Lung microvascular endothelial cell (primary cell): ENCODE measurements around the gene EEF1AKMT3. TPM values are rescaled to one million over a fixed set of nuclear protein-coding genes. Genes with fewer than 3 reads are reported as not detected.

Experiments used
- DNase-seq, 2 donors: peaks; one replicate each; pipeline versions ENCODE4 v3.0.0 to v3.0.0-alpha.2; 2010; ENCODE audit warnings: low read depth in 2 of 2
- total RNA-seq: library from RNA; depleted of rRNA; stranded (reverse); fragments of >200 nt; gene quantifications from 2 replicates; pipeline ENCODE4 v1.2.1, GENCODE V29; 2014

The EEF1AKMT3 gene
- total RNA-seq, 1 donor from 2014 or later = 5.0 TPM

- no peak for DNase-seq
Observed at GRCh38 chr12:57750561-57751431, 21.6 kb upstream of the EEF1AKMT3 start.

GRCh38 chr12:57751432-57751787, 21.0 kb upstream of the EEF1AKMT3 start:
- DNase-seq = no peak

- DNase-seq = peak; percentile 100
Observed at GRCh38 chr12:57751788-57752667, 20.4 kb upstream of the EEF1AKMT3 start, which contains the start of gene CDK4. Gene CDK4, minus strand, starts transcription at chr12:57752310. Its CDS starts 593 bp downstream, at chr12:57751717.

- DNase-seq = no peak
Observed at GRCh38 chr12:57752668-57753000, 19.8 kb upstream of the EEF1AKMT3 start.

- DNase-seq = no peak
Observed at GRCh38 chr12:57753756-57754337, 18.6 kb upstream of the EEF1AKMT3 start.

- DNase-seq = no peak
Observed at GRCh38 chr12:57754411-57755193, 17.8 kb upstream of the EEF1AKMT3 start, which contains the start of gene MARCHF9. Gene MARCHF9, plus strand, starts transcription at chr12:57755103. Its CDS starts 426 bp downstream, at chr12:57755529.

- no peak for DNase-seq
Observed at GRCh38 chr12:57755194-57755453, 17.3 kb upstream of the EEF1AKMT3 start.

GRCh38 chr12:57755454-57756372, 16.7 kb upstream of the EEF1AKMT3 start:
- no peak for DNase-seq

- DNase-seq = peak; percentile 30 to 64
Observed at GRCh38 chr12:57756406-57757341, 15.7 kb upstream of the EEF1AKMT3 start.

GRCh38 chr12:57757771-57758170, 14.6 kb upstream of the EEF1AKMT3 start:
- DNase-seq = no peak

- no peak for DNase-seq
Observed at GRCh38 chr12:57758552-57759359, 13.7 kb upstream of the EEF1AKMT3 start.

GRCh38 chr12:57759360-57759980, 12.9 kb upstream of the EEF1AKMT3 start:
- peak; percentile 44 to 58 for DNase-seq

- DNase-seq = no peak
Observed at GRCh38 chr12:57760347-57760982, 11.9 kb upstream of the EEF1AKMT3 start.

GRCh38 chr12:57761391-57761998, 10.9 kb upstream of the EEF1AKMT3 start:
- DNase-seq = no peak

- no peak for DNase-seq
Observed at GRCh38 chr12:57762463-57762862, 10.0 kb upstream of the EEF1AKMT3 start.

GRCh38 chr12:57763881-57764661, 8.3 kb upstream of the EEF1AKMT3 start:
- no peak for DNase-seq
